CD4-positive, alpha-beta T cell treated with Interferon gamma for 1 hour (primary cell): ENCODE results near the gene USP25.
"Not testable (repeated sequence)": the region's sequence is repeated elsewhere in the genome, so short reads cannot be mapped to it uniquely, and the experiment has no call there.

ENCODE experiments used
- DNase-seq: peaks from one replicate; pipeline ENCODE4 v3.0.0-alpha.2; 2020

The USP25 gene

DNA sequence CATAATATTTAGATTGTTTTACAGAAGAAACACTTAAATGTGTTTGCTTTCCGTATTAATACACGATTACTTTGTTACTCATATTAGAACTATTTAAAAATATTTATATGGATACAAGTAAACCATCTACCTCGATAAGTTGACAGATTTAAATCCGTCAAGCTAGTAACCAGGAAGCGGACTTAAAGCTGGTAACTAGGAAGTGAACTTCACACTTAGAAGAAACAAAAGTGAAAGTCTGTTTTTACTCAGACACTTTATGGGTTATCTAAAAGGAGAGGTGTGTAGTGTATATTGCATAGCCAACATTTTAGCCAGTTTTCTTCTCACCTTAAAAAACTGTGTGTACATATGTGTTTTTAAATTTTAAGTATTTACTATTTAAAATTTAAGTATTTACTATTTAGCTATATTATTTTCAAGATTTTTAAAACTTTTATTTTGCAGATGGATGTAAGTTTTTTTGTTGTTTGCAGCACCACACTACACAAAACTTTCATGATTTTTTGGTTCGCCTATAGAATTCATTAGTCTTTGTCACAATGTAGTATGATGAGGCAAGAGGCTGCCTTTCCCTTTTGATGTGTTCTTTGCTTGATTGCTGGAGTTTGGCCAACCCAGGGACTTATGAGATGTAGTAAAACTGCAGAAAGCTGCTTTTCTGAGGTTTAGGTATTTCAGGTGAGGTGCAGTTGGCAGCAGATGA, 2.7 kb downstream of the USP25 start:
- DNase-seq = no peak

- no peak for DNase-seq
These were observed 3.2 kb downstream of the USP25 start for GRCh38 chr21:15732996-15733329.

GRCh38 chr21:15735409-15735808, 5.6 kb downstream of the USP25 start:
- no peak for DNase-seq

DNA sequence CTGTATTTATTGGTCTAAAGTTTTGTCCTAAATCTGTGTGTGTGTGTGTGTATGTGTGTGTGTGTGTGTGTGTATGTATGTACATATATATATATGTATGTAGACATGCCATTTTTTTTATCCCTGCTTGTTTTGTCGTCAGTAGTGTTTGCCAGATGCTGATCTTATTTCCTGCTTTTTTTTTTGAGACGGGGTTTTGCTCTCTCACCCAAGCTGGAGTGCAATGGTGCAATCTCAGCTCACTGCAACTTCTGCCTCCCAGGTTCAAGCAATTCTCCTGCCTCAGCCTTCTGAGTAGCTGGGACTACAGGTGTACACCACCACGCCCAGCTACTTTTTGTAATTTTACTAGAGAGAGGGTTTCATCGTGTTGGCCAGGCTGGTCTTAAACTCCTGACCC, 6.1 kb downstream of the USP25 start:
- not testable (repeated sequence) for DNase-seq

GRCh38 chr21:15738779-15739178, 9.0 kb downstream of the USP25 start:
- DNase-seq = not testable (repeated sequence)

- DNase-seq = no peak
These were observed 10.6 kb downstream of the USP25 start for GRCh38 chr21:15740383-15740782.

DNA sequence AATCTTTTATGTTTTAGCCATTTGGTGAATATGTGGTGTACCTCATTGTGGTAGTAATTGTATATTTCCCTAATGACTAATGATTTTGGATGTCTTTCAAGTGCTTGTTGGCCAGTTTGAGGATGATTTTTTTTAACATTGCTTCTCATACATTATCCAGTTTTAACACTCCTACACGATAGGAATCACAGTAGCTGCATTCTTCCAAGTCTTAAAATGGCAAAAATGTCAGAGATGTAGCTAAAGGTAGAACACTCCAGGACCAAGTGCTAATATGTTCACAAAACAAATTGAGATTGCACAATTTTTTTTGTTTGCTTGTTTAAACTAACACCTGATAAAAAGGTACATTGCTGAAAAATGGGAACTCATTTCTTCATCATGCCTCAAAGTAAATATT, 11.7 kb downstream of the USP25 start:
- DNase-seq = no peak

DNA sequence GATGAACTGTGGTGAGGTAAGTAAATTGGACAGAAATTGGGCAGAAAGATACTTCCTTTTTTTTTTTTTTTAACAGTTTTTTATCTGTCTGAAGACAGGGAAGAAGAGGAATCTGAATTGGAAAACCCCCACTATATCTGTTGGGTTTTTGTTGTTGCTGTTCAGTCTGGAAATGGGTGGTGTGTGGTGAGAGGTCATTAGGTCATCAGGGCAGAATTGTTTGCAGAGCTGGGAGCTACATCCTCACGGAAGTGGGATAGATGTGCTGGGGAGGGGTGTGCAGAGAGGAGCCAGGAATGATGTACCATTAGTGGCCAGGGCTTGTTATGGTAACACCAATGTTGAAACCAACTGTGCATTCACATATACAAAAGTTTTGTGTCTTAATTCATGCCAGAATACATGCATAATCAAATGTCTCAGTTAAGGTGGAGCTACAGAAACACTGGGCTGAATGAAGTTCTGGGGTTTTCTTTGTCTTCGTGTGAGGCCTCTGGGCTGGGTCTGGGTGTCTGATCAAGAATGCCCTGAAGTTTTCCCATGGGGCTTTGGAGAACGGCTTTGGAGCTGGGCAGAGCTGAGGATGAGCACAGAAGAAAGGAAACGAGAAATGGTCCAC, 12.4 kb downstream of the USP25 start:
- DNase-seq = no peak

- no peak for DNase-seq
These were observed 12.9 kb downstream of the USP25 start for GRCh38 chr21:15742694-15743093.

GRCh38 chr21:15743593-15743992, 13.8 kb downstream of the USP25 start:
- DNase-seq = no peak

DNA sequence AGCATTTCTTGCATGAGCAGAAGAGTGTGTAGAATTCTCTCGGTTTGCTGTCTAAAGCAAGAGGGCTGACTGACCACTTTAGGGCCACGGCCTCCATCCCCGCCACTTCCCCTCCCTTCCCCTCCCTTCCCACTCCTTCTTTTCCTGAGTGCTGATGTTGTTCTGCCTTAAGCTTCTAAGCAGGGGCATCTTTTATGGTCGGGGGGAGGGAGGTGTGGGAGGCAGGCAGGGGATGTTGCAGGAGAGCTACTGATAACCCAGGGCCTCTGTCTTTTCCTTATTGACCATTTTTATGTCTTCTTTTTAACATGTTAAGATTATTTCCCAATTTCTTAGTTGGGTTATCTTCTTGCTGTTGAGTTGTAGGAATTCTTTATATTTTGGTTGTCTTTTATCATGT, 15.1 kb downstream of the USP25 start:
- no peak for DNase-seq

DNA sequence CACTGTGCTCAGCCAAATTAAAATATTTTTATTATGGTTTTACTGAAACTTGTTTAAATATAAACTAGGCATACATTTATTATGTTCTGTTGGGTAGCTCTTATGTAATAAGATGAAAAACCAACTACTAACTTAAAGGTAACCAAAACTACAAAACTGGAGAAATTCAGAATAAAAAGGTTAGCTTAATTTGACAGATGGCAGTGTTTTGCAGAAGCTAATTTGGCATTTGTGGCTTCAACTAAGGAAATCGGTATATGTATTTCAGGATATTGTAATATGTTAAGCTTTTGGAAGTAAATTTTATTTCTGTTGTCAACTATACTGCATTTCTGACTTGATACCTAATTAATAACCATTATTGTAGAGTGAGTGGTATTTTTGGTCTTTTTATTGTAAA, 18.8 kb downstream of the USP25 start:
- no peak for DNase-seq

- DNase-seq = no peak
These were observed 19.5 kb downstream of the USP25 start for GRCh38 chr21:15749082-15749860.

DNA sequence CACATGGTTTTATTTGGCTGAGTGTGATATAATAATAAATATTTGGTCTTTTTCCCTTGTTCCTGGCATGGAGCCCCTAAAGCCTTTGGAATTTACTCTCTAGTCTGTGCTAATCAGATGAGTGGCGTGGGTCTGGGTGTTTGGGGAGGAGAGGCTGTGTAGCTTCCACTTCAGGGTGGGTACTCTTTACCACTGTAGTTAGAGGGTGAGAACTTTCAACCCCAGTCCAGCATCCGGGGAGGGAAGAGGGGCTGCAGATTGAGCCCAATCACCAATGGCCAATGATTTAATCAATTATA, 20.0 kb downstream of the USP25 start:
- DNase-seq = no peak

DNA sequence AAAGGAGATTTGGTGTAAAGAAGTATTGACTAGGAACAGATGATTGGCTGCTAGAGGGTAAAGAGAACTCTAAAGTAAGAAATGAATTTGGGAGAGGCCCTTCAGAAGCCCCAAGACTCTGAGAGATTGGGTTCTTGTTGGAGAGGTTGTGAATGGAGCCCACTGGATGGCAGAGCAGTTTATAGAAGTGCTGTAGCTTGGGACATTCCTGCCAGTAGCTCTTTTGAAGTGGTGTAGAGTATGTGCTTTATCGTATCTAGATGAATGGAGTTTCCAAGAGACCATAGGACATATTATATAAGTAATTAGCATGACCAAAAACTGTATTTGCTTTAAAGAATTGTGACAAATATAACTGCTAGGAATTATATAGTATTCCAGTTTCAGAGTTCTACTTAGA, 21.3 kb downstream of the USP25 start:
- DNase-seq = no peak

- no peak for DNase-seq
These were observed 21.8 kb downstream of the USP25 start for GRCh38 chr21:15751546-15751945.

DNA sequence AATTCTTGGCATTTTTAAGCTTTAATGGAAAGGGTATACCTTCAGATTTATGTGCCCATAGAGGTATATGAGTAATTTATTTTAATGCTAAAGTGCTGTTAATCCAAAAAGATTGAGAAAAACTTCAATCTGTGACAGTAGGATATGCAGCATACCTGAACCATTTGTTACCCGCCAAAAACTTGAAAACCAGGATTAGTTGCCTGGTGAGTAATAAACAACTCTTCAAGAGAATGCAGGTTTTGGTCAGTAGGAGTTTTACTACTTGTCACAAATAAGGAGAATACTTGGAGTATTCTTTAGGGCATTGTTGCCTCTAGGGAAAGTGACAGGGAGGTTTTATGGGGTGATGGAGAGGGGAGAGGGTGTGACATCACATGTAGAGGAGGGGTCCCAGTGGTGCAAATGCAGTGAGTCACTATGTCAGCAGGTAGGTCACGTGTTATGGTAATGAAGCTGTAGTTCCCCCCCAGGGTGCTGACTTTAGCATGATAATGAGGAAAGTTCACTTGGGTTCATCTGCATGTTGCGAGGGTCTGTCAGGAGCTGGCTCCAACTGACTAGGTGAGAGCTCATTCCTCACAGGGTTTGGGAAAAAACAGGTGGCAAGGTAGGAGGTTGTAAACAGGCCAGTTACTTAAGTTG, 23.1 kb downstream of the USP25 start:
- no peak for DNase-seq

GRCh38 chr21:15753741-15754140, 24.0 kb downstream of the USP25 start:
- DNase-seq = no peak

DNA sequence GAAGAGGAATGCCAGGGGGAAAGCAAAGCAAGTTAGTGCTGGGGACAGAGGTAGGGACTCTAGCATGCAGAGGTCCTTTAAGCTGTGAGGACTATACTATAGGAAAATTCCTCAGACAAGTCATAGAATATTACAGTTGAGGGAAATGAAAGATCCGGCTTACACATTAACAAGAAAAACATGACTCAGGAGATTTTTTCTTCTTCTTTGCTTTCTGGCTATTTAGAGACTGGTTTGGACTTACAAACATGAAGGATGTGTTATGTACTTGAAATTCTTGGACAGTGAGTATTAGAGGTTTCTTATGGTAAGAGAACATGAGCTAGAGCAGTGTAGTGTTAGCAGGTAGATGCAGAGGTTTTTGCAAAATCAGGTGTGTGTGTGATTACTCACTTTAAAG, 24.9 kb downstream of the USP25 start:
- no peak for DNase-seq

- DNase-seq = no peak
These were observed 25.3 kb downstream of the USP25 start for GRCh38 chr21:15755125-15755524.

- no peak for DNase-seq
These were observed 29.7 kb downstream of the USP25 start for GRCh38 chr21:15759469-15759868.

DNA sequence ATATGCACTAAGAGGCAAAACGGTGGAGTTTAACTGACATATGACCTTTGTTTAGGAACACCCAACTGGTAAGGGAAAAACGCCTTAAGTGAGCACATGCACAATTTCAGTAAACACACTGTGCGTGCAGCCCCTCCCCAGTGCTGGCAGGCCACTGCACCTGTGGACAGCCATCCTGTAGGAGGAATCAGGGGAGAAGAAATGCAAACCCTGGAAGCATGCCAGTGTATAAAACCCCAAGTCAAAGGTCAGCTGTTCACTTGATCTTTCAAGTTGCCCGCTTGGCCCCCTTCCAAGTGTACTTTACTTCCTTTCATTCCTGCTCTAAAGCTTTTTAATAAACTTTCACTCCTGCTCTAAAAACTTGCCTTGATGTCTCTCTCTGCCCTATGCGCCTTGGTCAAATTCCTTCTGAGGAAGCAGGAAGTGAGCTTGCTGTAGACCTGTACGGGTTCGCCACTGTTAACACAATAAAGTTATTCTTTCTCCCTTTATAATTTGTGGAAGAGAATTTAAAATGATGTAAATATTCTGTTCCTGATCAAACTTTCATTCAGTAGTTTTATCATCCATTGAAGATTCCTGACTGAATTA, 31.8 kb downstream of the USP25 start:
- DNase-seq = no peak

DNA sequence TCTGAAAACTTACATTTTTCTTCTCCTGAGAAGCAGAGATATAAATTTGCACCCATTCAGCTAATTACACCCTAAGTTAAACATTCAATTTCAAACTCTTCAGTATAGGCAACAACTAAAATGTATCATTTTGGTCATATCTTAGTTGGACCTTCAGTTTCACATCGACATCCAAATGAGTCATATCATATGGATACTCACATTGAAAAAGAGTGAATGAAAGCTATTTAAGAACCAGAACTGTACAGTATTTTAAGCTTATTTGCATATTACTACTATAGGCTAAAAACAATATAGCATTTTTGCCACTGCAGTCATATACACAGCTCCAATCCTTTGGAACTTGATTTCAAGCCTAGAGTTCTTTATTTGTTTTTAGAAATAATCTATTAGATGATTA, 33.6 kb downstream of the USP25 start:
- no peak for DNase-seq

DNA sequence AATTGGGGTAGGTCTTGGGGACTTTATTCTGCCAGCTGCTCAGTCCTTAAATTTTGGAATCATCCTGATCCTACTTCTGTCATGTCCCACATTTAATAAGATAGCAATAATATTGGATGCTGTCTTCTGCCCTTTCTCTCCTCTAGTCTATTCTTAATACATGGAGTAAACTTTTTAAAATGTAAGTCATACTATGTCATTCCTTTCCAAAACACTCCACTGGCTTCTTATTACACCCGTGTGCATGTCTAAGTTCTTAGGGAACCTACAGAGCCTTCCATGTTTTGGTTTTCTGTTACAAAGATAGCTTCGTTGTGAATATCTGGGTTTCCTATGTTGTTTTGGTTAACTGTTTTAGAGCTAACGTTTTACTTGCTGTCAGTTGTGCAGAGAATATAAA, 35.1 kb downstream of the USP25 start:
- DNase-seq = no peak
